HG03095 (cell line): ENCODE data around the gene SIX1.
A peak's percentile ranks its signal among the peaks of the same experiment; 100 is the strongest.

Source experiments
- ATAC-seq: cut with Tn5 transposase; IDR thresholded peaks from one replicate; pipeline ENCODE4 v1.9.1; 2021; ENCODE audit warnings: moderate library complexity; ENCODE audit not compliant: unreplicated experiment

The SIX1 gene

DNA sequence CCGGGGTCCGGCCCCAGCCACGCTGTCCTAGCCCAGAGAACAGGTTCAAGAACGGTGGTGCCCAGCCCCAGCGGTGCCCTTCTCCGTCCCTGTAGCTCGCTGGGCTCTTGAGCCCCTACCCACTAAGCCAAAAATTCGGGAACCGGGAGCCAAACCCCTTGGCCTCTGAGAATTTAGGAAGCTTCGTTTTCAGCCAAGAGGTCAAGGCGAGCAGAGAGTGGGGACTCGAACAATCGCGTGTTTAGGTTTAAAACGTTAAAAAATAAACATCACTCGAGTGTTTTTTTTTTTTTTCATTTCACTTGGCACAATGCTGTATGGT lies 6.2 kb downstream of the SIX1 start:
- no peak for ATAC-seq

GRCh38 chr14:60642270-60643140 lies 6.8 kb downstream of the SIX1 start:
- ATAC-seq = no peak

DNA sequence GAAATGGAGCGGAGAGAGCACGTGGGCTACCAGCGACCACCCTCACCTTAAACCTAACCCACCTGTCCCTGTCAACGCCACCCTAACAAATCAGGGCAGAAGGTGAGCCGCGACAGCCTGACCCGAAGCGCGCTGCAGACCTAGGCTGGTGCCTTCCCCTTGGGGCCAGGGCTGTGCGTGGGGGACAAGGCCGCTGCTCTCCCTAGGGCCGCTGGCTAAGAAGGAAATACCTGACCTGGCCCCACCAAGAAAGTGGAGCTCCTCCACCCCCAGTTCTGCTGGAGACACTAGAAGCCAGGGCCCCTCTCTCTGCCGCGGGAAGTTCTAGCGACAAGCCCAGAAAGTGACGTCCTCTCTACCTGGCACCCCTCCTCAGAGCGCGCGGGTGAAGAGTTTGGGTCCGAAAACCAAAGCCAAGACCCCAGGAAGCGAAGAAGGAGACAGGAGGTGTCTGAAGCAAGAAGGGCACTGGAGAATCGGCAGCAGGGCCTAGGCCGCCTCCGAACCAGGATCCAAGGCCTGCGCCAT lies 7.5 kb downstream of the SIX1 start:
- ATAC-seq = no peak

GRCh38 chr14:60640859-60641741 lies 8.2 kb downstream of the SIX1 start:
- ATAC-seq = no peak

DNA sequence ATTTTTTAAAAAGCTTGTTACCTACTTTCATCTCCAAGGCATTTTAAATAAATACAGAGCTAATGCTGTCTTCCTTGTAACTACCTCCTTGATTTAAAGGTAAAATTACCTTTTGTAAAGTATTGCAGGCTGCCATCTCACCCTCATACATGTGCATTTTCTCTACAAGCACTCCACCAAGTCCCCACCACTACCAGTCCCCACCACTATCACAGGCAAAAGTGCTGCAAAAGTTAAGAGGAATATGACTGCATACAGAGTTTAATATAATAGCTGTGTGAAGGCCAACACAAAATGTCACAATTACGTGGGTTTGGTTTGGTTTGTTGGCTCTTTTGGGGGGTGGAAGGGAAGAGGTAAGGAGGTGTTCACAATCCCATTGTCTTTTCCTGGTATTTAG lies 9.6 kb downstream of the SIX1 start:
- ATAC-seq = no peak

DNA sequence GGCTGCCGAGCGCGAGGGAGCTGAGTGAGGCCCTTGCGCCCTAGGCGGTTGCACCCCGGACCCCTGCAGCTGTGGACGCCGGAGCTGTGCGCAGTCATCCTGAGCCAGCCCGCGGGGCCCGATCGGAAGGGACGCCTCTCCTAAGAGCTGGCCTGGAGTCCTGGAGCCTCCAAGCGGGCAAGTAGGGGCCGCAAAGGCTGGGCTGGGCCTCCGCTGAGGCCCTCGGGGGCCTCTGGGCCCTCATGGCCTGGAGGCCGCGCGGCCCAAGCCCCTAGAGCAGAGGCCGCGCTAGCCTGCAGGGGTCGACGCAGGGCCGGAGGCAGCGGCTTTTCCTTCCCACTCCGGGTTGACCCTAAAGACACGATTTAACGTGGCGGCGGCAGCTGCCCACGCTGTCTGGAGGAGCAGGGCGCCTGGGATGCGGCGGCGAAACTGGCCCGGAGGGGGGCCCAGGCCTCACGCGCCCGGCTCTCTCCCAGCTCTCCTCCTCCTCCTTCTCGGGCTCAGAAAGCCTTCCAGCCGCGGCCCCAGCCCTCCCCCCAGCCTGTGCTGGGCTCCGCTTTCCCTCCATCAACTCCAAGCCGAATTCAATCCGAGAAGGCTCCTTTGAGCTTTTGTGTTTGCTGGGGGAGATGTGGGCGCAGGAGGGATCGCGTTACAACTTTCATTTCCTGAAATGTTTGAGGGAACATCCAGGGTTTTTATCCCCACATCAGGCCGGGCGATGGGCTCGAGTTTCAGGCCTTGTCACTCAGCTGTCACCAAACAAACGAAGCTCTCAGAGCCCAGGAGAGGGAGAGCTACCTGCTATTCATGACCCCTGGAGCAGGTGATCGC lies 11.6 kb downstream of the SIX1 start:
- ATAC-seq = no peak

DNA sequence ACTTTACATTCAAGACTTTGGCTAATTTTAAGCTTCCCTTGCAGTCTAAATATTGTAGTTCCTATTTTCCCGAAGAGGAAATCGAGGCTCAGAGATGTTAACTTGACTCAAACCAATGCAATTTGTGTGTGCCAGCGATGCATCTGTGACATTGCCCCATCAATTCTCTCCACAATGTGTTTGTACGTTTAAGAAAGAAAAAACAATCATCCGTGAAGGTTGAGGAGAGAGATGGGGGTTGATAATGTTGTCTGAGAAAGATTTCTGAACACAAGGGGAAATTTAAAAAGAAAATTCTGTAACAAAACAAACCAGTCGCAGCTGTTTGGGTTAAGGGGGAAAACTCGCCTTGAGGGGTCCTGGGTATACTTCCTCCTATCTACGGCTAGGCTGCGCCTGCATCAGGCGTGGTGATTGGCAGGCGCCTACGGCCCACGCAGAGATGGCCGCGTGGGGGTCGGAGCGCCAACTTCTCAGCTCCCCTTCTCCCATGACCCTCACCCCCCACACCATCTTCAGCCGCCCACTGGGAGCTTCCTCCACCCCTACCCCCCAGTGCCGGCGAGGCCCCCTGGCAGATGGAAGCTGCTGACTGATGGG lies 12.3 kb downstream of the SIX1 start:
- ATAC-seq = no peak

DNA sequence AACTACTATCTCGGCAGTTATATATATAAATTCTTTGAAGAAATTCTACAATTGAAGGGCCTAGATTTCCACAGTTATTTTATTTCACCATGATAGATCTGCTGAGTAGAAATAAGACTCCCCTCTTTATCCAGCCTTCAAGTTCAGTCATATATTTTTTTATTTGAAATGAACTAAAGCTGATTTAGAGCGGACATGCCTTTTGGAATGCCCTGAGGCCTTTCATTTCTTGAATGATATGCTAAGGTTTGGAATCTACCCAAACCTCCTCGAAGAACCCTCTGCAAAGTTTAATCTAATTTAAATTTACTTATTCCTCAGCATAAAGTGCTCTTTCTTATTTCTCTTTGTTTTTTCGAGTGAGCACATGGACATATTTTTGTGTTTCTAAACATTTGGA lies 15.1 kb downstream of the SIX1 start:
- ATAC-seq = no peak

GRCh38 chr14:60632777-60633176 lies 16.5 kb downstream of the SIX1 start:
- peak; percentile 43 for ATAC-seq

DNA sequence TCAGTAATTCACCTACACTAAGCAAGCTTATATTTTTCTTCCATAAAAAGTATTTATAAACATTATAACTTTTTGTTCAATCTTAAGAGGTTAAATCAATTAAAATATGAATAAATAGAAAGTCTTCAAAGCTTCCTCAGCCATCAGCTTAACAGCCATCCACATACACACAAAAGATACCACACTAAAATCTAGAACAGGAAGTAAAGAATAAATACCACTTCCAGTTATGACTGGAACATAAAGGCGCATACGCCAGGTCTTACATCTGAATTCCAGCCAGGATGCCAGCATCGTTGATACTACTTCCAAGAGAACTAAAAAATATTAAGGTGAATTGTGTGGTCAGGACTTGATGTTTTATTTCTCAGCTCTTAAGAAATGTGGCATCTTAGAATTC lies 17.0 kb downstream of the SIX1 start:
- peak; percentile 73 for ATAC-seq

GRCh38 chr14:60631842-60632241 lies 17.4 kb downstream of the SIX1 start:
- ATAC-seq = no peak

DNA sequence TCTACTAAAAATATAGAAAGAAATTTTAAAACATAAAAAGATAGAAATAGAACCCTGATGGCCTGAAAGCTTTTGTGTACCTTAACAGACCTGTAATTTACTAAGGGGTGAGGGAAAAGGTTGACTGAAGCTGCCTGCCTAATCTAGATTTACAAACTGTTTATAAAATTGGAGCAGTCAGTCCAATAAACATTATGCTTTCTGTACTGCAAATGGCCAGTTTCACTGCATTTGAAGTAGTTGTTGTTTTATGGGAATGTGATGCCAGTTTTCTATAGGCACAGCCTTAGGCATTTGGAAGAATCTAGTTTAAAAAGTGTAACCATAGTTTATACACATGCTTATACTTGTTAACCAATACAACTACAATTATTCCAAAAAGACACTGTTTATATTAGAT lies 19.1 kb downstream of the SIX1 start:
- no peak for ATAC-seq

- no peak for ATAC-seq
Measured at GRCh38 chr14:60628892-60629291, 20.4 kb downstream of the SIX1 start.

DNA sequence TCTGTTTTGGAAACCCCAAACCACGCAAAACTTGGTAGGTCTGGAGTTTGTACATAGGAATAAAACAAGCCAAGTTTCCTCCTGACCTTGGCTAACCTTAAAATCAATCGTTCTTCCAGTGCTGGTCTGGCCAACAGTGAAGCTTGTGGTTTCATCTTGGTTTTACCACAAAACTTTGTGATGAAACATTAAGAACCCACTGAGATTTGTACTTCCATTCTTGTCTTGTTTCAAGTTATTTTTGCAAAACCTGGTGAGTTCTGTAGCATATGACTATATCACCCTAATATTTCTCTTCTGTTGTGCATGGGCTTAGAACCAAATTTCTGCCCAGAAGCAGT lies 26.4 kb downstream of the SIX1 start:
- ATAC-seq = no peak

DNA sequence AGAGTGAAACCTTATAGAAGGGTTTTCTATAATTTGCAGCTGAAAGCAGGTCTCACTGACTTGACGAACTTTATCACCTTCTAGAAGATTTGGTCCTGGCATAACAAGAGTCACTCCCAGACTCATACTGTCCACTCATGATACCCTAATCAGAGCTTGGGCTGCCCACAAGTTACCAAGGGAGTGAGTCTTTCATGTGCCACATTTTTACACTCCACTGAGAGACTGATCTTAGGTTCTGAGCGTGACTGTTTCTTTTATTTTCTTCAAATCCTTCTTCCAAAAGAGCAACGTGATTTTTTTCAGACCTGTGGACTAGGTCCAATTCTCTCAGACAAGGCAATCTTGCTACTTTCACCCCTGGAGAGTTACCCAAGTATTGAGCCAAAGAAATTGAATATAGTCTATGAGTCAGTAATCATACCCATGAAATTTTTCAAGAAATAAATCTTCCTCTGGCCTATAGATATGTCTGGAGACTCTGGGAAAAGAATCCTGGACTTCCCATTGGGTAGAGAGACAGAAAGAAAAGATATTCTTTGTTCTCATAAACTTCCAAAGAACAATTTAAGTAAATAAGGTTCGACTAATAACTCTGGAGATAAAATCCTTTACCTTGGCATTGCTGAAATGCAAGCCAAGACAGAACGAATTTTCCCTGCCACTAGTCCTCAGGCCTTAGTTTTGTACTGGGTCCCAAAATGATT lies 26.9 kb downstream of the SIX1 start:
- no peak for ATAC-seq

GRCh38 chr14:60621386-60621785 lies 27.9 kb downstream of the SIX1 start:
- no peak for ATAC-seq

- no peak for ATAC-seq
Measured at GRCh38 chr14:60618241-60618640, 31.0 kb downstream of the SIX1 start.

DNA sequence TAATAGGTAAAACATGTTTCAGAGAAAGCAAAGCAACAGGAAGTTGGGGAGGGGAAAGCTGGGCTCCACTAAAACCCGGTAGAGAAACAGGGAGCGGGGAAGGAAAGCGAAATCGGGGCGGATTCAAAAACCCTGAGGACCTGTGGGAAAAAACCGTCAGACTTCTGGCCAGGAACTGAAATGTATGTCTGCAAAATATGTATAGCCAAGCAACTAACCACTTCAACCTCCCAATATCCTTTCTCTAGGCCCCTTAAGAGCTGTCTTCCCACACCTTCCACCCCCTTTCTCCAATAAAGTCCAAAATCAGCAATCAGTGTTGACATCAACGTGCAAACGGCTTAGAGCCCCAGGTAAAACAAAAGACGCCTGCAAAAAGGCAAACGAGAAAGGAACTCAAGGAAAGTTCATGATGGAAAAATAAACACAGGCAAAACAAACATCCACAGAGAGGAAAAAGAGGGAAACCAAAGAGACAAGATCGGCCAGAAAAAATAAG lies 32.8 kb downstream of the SIX1 start:
- ATAC-seq = no peak

- no peak for ATAC-seq
Measured at GRCh38 chr14:60602291-60602690, 47.0 kb downstream of the SIX1 start.

DNA sequence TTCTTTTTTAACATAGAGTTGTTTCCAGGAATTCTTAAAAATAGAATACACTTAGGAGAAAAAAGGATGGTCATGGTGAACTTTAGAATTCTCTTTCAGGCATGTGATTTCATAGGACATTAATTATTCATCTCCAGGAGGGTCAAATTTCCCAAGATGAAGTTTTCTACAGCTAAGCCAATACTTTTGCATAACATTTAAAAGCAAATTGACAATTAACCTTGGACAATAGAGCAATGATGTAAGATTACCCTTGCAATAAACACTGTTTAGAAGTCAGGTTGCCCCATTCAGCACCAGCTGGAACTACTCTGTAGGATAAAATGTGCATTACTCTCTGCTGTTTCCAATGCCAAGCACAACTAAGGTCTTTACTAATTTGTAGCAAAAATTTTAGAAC lies 49.5 kb downstream of the SIX1 start:
- no peak for ATAC-seq
